Stimulated activated CD8-positive, alpha-beta memory T cell treated with anti-CD3 and anti-CD28 coated beads, Interleukin-7, amount 100 ng/mL, for 1 hour (primary cell): Measurements from ENCODE around the gene RSPH10B2.
"Not testable (repeated sequence)": the region's sequence is repeated elsewhere in the genome, so short reads cannot be mapped to it uniquely, and the experiment has no call there.

ENCODE experiments used
- DNase-seq, 2 donors: peaks; one replicate each; pipeline ENCODE4 v3.0.0-alpha.2; 2020; ENCODE audit warnings: low read depth in 2 of 2

The RSPH10B2 gene

DNA sequence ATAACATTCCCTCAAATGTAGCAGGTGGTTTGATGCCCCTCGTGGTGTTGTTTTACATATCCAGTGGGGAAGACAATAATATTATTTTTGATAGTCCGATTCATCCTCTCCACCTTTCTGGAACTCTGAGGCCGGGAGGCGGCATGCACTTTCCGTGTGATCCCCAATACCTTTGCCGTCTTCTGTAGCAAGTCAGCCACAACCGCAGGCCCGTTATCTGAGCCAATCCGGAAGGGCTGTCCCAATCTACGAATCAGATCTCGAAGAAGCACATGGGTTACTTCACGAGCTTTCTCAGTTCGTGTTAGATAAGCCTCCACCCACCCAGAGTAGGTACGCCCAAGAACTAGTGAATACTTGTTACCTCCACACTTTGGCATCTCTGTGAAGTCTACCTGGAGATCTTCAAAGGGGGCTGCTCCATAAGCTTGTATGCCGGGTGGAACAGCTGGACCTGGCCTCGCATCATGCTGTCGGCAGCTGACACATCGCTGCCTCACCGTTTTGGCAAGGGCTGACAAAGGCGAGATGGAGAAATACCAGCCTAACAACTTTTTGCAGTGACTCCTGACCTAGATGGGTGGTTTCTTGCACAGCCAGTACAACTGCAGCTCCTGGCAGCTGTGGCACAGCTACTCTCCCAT is 88.5 kb downstream of the RSPH10B2 start:
- not testable (repeated sequence) for DNase-seq

DNA sequence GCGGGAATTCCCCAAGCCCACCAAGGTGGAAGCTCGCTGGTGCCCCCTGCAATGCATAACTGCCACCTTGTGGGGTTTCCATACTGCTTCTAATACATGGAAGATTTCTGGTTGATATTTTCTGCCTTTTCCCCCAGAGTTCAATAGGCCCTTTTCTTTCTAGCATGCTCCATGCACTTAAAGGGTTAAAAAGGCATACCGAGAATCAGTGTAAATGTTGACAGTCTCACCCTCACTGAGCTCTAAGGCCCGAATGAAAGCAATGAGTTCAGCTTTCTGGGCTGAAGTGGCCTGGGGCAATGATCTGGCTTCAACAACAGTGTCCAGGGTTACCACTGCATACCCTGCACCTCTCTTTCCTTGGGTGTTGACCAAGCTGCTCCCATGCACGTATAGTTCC is 89.2 kb downstream of the RSPH10B2 start:
- not testable (repeated sequence) for DNase-seq

GRCh38 chr7:6843654-6844053 is 89.8 kb downstream of the RSPH10B2 start:
- DNase-seq = not testable (repeated sequence)

GRCh38 chr7:6845971-6846449 is 92.1 kb downstream of the RSPH10B2 start:
- DNase-seq = not testable (repeated sequence)

GRCh38 chr7:6847751-6848150 is 93.8 kb downstream of the RSPH10B2 start:
- not testable (repeated sequence) for DNase-seq
